Stimulated activated CD4-positive, alpha-beta T cell treated with anti-CD3 and anti-CD28 coated beads, Interleukin-1b, Interleukin-23, amount 100 ng/mL, for 24 hours (primary cell): Measurements from ENCODE around the gene HNRNPUL2.
"Not testable (repeated sequence)": the region's sequence is repeated elsewhere in the genome, so short reads cannot be mapped to it uniquely, and the experiment has no call there.

Experiments
- DNase-seq, 4 experiments: peaks; one replicate each; pipeline ENCODE4 v3.0.0-alpha.2; 2020; ENCODE audit warnings: low read depth in 4 of 4, low spot score in 1 of 4

HNRNPUL2 gene

GRCh38 chr11:62705880-62706849 lies 21.1 kb downstream of the HNRNPUL2 start:
- DNase-seq, result peak; percentile 87 to 94 (median 90)

DNA sequence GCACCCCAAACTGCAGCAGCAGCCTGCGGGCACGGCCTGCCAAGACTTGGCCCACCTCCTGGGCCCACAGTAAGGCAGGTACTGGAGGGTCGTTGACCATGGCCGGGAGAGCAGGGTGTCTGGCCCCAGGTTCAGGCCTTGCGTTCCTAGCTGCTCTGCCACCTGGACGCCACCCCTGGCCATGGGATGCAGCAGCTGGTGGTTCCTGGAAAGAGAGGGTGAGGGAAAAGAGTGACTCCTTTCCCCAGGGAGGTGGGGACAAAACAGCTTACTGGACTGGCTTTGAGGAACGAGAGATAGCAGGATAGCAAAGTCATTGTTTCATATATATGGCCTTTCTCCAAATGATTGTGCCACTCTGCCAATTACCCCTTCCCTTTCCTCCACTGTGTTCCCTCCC lies 21.8 kb downstream of the HNRNPUL2 start:
- no peak for DNase-seq

- not testable (repeated sequence) for DNase-seq
Observed at GRCh38 chr11:62703921-62704320, 23.3 kb downstream of the HNRNPUL2 start.

DNA sequence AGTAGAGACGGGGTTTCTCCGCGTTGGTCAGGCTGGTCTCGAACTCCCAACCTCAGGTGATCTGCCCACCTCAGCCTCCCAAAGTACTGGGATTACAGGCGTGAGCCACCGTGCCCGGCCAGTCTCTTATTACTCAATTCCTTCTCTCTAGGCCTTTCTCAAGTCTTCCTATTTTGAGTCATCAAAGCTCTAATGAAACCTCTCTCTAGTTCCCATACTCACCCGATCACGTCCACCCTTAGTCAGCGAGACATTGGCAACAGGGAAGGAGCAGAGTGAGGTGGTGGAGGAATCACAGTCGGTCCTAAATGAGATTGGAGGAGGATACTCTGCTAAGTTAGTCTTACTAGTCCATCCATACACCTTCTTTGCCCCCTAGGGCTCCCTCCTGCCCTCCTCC lies 25.0 kb downstream of the HNRNPUL2 start:
- DNase-seq, result no peak

DNA sequence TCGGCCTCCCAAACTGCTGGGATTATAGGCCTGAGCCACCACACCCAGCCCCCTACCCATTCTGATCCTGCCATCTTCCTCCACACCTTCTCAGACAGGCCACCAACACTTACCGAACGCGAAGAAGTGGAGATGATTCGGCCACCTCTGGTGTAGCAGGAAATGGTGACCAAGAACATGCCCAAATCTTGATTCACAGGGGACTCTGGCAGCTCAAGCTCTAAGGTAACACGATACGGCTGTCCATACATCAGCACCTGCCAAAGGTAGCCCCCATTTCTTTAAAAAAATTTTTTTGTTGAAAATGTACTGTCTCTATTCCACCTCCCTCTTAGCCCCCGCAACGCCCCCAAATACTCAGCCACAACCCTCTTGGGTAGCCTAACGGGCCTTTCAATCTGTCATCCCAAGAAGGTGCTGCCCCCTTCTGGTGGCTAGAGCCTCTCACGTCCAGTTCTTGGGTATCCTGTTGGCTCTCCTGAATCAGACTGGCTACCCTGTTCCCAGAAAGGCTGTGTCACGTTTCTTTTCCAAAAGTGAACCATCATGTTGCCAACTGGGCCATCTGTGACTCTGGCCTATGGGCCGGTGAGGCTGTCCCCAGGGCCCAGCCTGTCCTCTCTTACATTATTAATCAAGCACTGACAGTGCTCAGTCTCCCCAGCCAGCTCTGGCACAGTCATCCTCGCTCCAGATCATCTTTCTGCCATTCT lies 32.6 kb downstream of the HNRNPUL2 start:
- DNase-seq, result peak in 3 of 4 experiments; percentile 52 to 63 (median 62)

DNA sequence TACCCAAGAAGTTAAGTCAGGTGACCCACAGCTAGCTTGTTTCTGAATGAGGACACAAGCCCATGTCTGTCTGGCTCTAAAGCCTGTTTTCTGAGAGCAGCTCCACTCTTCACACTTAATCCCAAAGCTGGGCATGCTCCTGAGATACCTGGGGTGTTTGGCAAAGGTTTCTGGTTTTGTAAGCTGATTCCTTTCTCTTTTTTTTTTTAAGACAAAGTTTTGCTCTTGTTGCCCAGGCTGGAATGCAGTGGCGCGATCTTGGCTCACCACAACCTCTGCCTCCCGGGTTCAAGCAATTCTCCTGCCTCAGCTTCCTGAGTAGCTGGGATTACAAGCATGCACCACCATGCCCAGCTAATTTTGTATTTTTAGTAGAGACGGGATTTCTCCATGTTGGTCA lies 33.6 kb downstream of the HNRNPUL2 start:
- not testable (repeated sequence) for DNase-seq

DNA sequence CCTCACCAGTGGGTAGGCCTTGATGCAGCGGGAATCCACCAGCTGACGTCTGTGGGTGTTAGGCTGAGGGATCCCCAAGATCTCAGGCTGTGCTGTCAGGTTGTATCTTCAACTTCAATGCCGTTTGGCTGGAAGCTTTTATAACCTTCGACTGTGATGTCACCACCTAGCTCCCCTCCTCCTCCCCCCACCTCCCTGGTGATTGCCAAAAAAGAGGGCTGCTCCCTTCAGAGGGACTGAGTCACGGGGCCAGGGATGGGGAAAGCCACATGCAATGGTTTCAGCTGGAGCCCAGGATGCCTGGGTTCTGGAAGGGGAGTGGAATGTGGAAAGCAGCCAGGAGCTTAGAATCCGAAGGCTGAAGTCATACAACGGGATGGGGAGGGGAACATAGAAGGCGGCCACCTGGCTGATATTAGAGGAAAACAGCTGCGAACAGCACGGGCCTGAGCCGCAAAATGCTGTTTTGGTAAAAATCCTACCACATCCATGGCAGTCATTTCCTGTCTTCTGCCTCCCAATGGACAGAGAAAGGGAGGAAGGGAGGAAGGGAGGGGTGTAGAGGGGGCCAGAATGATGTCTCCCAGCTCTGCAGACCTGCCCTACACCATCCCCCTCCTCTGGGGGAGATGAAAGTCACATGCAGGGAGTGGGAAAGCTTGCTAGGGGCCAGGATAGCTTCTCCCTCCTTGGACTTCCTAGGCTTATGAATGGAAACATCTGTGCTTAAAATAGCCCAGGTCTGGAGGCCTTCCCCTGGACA lies 37.7 kb downstream of the HNRNPUL2 start, which contains the start of gene LRRN4CL:
Gene LRRN4CL, minus strand, starts transcription at position 110 of the 763 bp plus-strand sequence. CDS start 1,022 bp downstream, outside the sequence.
- DNase-seq, result no peak

DNA sequence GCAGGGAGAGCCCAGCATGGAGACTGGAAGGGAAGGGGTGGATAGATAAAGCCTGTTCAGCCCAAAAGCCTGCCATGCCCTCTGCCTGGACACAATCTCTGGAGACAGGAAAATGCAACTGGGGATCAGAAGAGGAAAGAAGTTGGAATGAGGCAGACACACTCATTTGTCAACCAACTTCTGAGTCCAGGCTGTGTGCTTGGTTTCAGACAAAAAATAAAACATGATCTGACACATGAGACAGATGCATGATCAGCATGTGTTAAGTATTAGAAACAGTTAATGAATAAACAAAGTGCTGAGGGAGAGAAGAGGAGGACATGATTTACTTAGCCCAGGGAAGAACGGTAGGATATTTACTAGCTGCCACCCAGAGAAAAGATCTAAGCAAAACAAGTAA lies 38.8 kb downstream of the HNRNPUL2 start:
- no peak for DNase-seq

DNA sequence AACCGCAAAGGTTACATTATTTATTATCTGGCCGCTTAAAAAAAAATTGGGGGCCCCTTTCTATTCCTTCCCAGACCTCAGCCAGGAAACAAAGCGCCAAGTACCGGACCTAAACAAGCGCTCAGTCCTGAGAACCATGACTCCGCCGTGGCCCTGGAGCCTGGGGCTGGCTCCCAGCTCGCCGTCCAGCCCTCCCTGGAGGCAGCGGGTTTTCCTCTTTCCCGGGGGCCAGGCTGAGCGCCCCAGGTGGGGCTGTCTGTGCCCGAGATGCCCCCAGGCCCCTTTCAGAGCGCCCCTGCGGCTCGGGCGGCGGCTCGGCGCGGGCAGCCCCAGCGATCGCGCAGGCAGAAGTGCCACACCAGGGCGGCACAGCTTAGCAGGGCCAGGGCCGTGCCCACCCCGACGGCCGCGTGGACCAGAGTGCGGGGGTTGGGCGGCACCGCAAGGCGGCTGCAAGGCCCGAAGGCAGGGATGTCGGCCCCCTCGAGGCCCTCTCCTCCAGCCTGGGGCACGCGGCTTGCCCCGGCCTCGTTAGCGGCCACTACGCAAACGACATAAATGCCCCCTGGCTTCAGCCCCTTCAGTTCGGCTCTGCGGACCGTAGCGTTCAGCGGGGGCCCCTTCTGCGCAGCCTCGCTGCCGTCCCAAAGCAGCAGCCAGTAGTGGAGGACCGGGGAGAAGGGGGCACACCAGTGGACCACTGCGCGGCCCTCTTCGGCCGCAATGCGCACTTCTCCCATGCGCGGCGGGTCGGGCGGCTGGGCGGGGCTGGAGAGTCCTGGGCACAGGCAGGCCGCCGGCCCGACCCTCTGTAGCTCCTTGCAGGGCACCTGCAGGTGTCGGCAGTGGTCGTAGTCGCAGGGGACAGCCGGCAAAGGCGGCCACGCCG lies 39.5 kb downstream of the HNRNPUL2 start:
- no peak for DNase-seq

GRCh38 chr11:62682518-62682917 lies 44.7 kb downstream of the HNRNPUL2 start:
- no peak for DNase-seq

- DNase-seq, result no peak
Observed at GRCh38 chr11:62680825-62681240, 46.4 kb downstream of the HNRNPUL2 start.

DNA sequence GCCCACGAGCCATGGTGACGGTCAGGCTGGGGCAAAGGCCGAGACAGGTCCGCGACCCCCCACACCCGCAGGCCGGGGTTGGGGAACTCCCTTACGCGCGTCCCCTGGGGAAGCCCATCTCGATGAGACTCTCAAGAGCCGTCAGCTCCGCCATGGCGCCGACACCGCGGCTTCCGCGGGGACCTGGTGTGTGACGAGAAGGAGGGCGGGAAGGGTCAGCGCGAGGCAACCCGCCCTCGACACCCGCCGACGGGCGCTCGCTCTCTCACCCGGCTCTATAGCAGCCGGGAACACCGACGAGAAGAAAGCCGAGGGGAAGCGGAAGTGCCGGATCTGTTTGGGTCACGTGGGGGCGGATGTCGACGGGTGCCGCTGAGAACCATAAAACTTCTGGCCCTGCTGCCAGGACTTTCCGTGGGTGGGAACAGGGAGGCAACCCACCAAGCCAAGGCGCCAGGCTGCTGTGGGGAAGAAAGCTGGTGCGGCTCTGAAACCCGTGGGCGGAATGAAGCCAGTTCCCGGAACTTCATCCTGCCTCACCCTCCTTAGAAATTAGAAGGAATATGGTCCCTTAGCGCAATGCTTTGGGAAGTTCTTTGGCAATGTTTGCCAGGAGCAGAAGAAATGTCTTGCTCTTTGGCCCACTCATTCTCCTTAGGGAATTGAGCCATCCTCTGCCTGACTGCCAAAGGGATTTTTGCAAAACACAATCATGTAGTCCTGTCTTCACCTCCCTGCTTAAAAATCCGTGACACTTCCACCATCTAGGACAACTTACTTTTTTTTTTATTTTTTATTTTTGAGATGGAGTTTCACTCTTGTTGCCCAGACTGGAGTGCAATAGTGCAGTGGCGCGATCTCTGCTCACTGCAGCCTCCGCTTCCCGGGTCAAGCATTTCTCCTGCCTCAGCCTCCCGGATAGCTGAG lies 48.2 kb downstream of the HNRNPUL2 start, which contains the start of gene UBXN1:
Gene UBXN1, minus strand, starts transcription at position 304 of the 927 bp plus-strand sequence. Its CDS starts 150 bp downstream, at position 154.
- peak; percentile 69 to 81 (median 76) for DNase-seq

- no peak for DNase-seq
Observed at GRCh38 chr11:62678433-62678769, 48.9 kb downstream of the HNRNPUL2 start.

GRCh38 chr11:62677714-62678113 lies 49.5 kb downstream of the HNRNPUL2 start:
- no peak for DNase-seq

DNA sequence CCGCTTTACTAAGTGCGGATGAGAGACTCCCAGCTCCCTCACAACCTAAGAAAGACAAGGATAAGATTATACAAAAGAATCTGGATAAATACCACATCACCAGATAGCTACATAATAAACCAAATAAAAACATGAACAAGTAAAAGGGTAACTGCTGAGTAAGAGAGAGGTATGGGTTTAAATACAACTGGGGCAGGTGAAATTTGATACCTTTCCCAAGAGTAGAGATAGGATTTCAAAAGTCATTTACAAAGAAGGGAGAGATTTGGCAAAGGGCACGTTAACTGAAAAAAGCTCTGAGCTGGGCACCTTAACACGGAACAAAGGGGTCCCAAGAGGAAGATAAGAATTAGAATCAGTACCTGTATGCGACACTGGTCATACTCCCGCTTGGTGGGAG lies 50.1 kb downstream of the HNRNPUL2 start:
- no peak for DNase-seq

GRCh38 chr11:62676698-62677097 lies 50.6 kb downstream of the HNRNPUL2 start:
- no peak for DNase-seq

GRCh38 chr11:62675415-62675814 lies 51.8 kb downstream of the HNRNPUL2 start:
- DNase-seq, result not testable (repeated sequence)

GRCh38 chr11:62673196-62673525 lies 54.1 kb downstream of the HNRNPUL2 start:
- no peak for DNase-seq
